ENCODE measurements around the gene PEAR1.

The PEAR1 gene

GRCh38 chr1:156854634-156855033, 38.9 kb upstream of the PEAR1 start:
- no peak for TF ChIP-seq CTCF (IDR thresholded peaks at IDR 0.05; ENCODE audit: control insufficient read depth, extremely low read depth, insufficient read depth)
- DNase-seq (ENCODE audit: low read depth): no peak

GRCh38 chr1:156856282-156856785, 37.2 kb upstream of the PEAR1 start:
- H3K4me3 ChIP-seq (ENCODE audit: low read depth, low read length): no peak overlapping the region
- no peak for DNase-seq (ENCODE audit: low read depth)
- TF ChIP-seq CTCF (IDR thresholded peaks at IDR 0.05; ENCODE audit: control insufficient read depth, extremely low read depth, insufficient read depth): no peak

More at GRCh38 chr1:156854634-156855033, 38.9 kb upstream of the PEAR1 start:
- H3K4me3 ChIP-seq (ENCODE audit: low read depth, low read length): no peak overlapping the region

GRCh38 chr1:156857532-156857931, 36.0 kb upstream of the PEAR1 start:
- no peak overlapping the region for H3K4me3 ChIP-seq (ENCODE audit: low read depth, low read length)
- no peak for DNase-seq (ENCODE audit: low read depth)
- TF ChIP-seq CTCF (IDR thresholded peaks at IDR 0.05; ENCODE audit: control insufficient read depth, extremely low read depth, insufficient read depth): no peak

- no peak for DNase-seq (ENCODE audit: low read depth)
- H3K4me3 ChIP-seq (ENCODE audit: low read depth, low read length): no peak overlapping the region
- TF ChIP-seq CTCF (IDR thresholded peaks at IDR 0.05; ENCODE audit: control insufficient read depth, extremely low read depth, insufficient read depth): no peak
Measured at GRCh38 chr1:156858555-156858956, 35.0 kb upstream of the PEAR1 start.

- DNase-seq (ENCODE audit: low read depth): no peak
- H3K4me3 ChIP-seq (ENCODE audit: low read depth, low read length): no peak within 1 kb of the TSS
- TF ChIP-seq CTCF (IDR thresholded peaks at IDR 0.05; ENCODE audit: control insufficient read depth, extremely low read depth, insufficient read depth): no peak
Measured at GRCh38 chr1:156858959-156859522, 34.5 kb upstream of the PEAR1 start, which contains the start of gene INSRR. INSRR (minus strand) TSS chr1:156859117; CDS start chr1:156858621, 496 bp downstream.

- no peak overlapping the region for H3K4me3 ChIP-seq (ENCODE audit: low read depth, low read length)
- TF ChIP-seq CTCF (IDR thresholded peaks at IDR 0.05; ENCODE audit: control insufficient read depth, extremely low read depth, insufficient read depth): no peak
- no peak for DNase-seq (ENCODE audit: low read depth)
Measured at GRCh38 chr1:156859523-156860112, 33.9 kb upstream of the PEAR1 start.
